Naive thymus-derived CD8-positive, alpha-beta T cell (primary cell): Measurements from ENCODE around the gene DNAJB12. TPM values are rescaled to one million over a fixed set of nuclear protein-coding genes. Genes with fewer than 3 reads are reported as not detected.

Experiments used
- ATAC-seq, 2 donors: fragments of 150-1000 bp; cut with Tn5 transposase in 1 of 2; sonication (Bioruptor Pico), chemical (Tn5 transposase) in 1 of 2; 1 replicate in 1 of 2; 2 replicates in 1 of 2; pipeline ENCODE4 v1.10.0; 2021; ENCODE audit warnings: mild to moderate bottlenecking in 2 of 2, moderate library complexity in 2 of 2
- POLR2A ChIA-PET: fragments of 350-600 bp; sonication (Branson Sonifier 250); formaldehyde crosslinking; loops from one replicate; lab custom pipeline; 2021; ENCODE audit warnings: antibody characterized with exemption; lab: Charles Lee
- DNase-seq, 10 donors: peaks; one replicate each; pipeline versions ENCODE4 v3.0.0 to v3.0.0-alpha.2; 2020 to 2022
- H3K27ac Mint-ChIP-seq, 10 donors: one replicate each; pipeline ENCODE4 v1.8.0; 2020 to 2022; ENCODE audit warnings: mild to moderate bottlenecking in 10 of 10, mixed read lengths in 10 of 10, moderate library complexity in 4 of 10, inconsistent platforms in 1 of 10
- H3K27me3 Mint-ChIP-seq, 5 donors: one replicate each; pipeline ENCODE4 v1.8.0; 2021 to 2022; ENCODE audit warnings: mixed read lengths in 5 of 5
- H3K36me3 Mint-ChIP-seq, 3 donors: one replicate each; pipeline ENCODE4 v1.8.0; 2020 to 2022; ENCODE audit warnings: mixed read lengths in 3 of 3, mild to moderate bottlenecking in 2 of 3, inconsistent platforms in 1 of 3
- H3K4me1 Mint-ChIP-seq, 4 donors: one replicate each; pipeline ENCODE4 v1.8.0; 2021 to 2022; ENCODE audit warnings: mixed read lengths in 4 of 4
- H3K4me3 Mint-ChIP-seq, 10 donors: one replicate each; pipeline ENCODE4 v1.8.0; 2020 to 2022; ENCODE audit warnings: mild to moderate bottlenecking in 10 of 10, mixed read lengths in 10 of 10, moderate library complexity in 6 of 10, inconsistent platforms in 1 of 10
- H3K9me3 Mint-ChIP-seq, 9 donors: one replicate each; pipeline ENCODE4 v1.8.0; 2020 to 2022; ENCODE audit warnings: mixed read lengths in 9 of 9, mild to moderate bottlenecking in 3 of 9, inconsistent platforms in 1 of 9, moderate library complexity in 1 of 9
- polyA plus RNA-seq, 3 donors: library from polyadenylated mRNA; unstranded; fragments of 300-500 nt; fragmentation: Illumina TruSeq; gene quantifications; one replicate each; pipeline ENCODE4 v1.2.3, GENCODE V29; 2021
- total RNA-seq, 8 experiments: library from RNA in 2 of 8; stranded (reverse) in 2 of 8; gene quantifications; one replicate each; pipeline ENCODE4 v1.2.3 and lab custom pipeline; 2021 to 2026

DNAJB12 gene
- total and polyA plus RNA-seq, 5 experiments from 2014 or later = 13.1 to 27.9 (median 25.0) TPM

- ATAC-seq = no peak
- H3K27ac Mint-ChIP-seq = peak overlapping the region; percentile 87 to 99 (median 98)
- H3K36me3 Mint-ChIP-seq = peaks cover 0 to 28% (median 10%) of the 10 kb centered on the region in 3 donors
- peaks cover 26 to 71% (median 67%) of the 10 kb centered on the region in 4 donors for H3K4me1 Mint-ChIP-seq
- POLR2A ChIA-PET = interaction anchor here (0.6 to 3.7 kb wide), 24 partner anchors 10 to 564 kb away, joined by 3 to 40 read pairs (median 4); partner anchors contain the start of genes ANAPC16, ASCC1, DDIT4 and SPOCK2
- no peaks in the 10 kb centered on the region for H3K9me3 Mint-ChIP-seq
- peak in 1 of 10 donors; percentile 57 for DNase-seq
- H3K27me3 Mint-ChIP-seq = no peaks in the 10 kb centered on the region
- H3K4me3 Mint-ChIP-seq = peak overlapping the region in 8 of 10 donors; percentile 14 to 86 (median 72)
Measured at GRCh38 chr10:72336259-72337038, 18.3 kb downstream of the DNAJB12 start.

- ATAC-seq = peak; percentile 4 to 14
- no peaks in the 10 kb centered on the region for H3K9me3 Mint-ChIP-seq
- H3K36me3 Mint-ChIP-seq = peaks cover 0 to 20% (median 8%) of the 10 kb centered on the region in 3 donors
- peak in 3 of 10 donors; percentile 40 to 64 (median 57) for DNase-seq
- H3K4me3 Mint-ChIP-seq = peak overlapping the region; percentile 36 to 86 (median 74)
- H3K27ac Mint-ChIP-seq = peak overlapping the region; percentile 87 to 99 (median 98)
- no peaks in the 10 kb centered on the region for H3K27me3 Mint-ChIP-seq
- peaks cover 29 to 73% (median 72%) of the 10 kb centered on the region in 4 donors for H3K4me1 Mint-ChIP-seq
- POLR2A ChIA-PET = interaction anchor here (0.6 to 8.3 kb wide), 17 partner anchors 9 to 564 kb away, joined by 3 to 124 read pairs (median 4); partner anchors contain the start of genes ANAPC16, ASCC1, DDIT4 and SPOCK2
Measured at GRCh38 chr10:72335394-72336258, 19.1 kb downstream of the DNAJB12 start.

- ATAC-seq (peak; percentile 51 to 66), DNase-seq (peak; percentile 58 to 95 (median 92))
- Mint-ChIP-seq H3K27me3 (no peaks in the 10 kb centered on the region), H3K4me3 (peak overlapping the region; percentile 60 to 86 (median 74)), H3K9me3 (no peaks in the 10 kb centered on the region), H3K27ac (peak overlapping the region; percentile 87 to 99 (median 98)), H3K36me3 (peaks cover 0 to 16% (median 6%) of the 10 kb centered on the region in 3 donors), H3K4me1 (peaks cover 32 to 76% (median 75%) of the 10 kb centered on the region in 4 donors)
- POLR2A ChIA-PET = interaction anchor here (0.7 to 8.3 kb wide), 20 partner anchors 9 to 258 kb away, joined by 3 to 124 read pairs (median 5); partner anchors contain the start of genes ANAPC16, ASCC1, DDIT4 and DNAJB12
Measured at GRCh38 chr10:72334825-72335393, 19.8 kb downstream of the DNAJB12 start.

- Mint-ChIP-seq H3K9me3 (no peaks in the 10 kb centered on the region), H3K27me3 (no peaks in the 10 kb centered on the region), H3K27ac (peak overlapping the region; percentile 87 to 99 (median 98)), H3K36me3 (peaks cover 0 to 16% (median 6%) of the 10 kb centered on the region in 3 donors), H3K4me3 (peak overlapping the region; percentile 60 to 86 (median 74)), H3K4me1 (peaks cover 34 to 82% (median 81%) of the 10 kb centered on the region in 4 donors)
- POLR2A ChIA-PET = interaction anchor here (0.7 to 8.3 kb wide), 17 partner anchors 11 to 251 kb away, joined by 3 to 124 read pairs (median 5); partner anchors contain the start of genes ANAPC16, ASCC1, DDIT4 and DNAJB12
- peak in 3 of 10 donors; percentile 24 to 46 (median 41) for DNase-seq
- peak in 1 of 2 donors; percentile 2 for ATAC-seq
Measured at GRCh38 chr10:72334196-72334824, 20.4 kb downstream of the DNAJB12 start.

- peak overlapping the region; percentile 90 to 99 (median 98) for H3K27ac Mint-ChIP-seq
- no peak for DNase-seq
- H3K4me3 Mint-ChIP-seq = peak overlapping the region in 9 of 10 donors; percentile 22 to 79 (median 39)
- POLR2A ChIA-PET = interaction anchor here (0.6 to 8.3 kb wide), 17 partner anchors 12 to 276 kb away, joined by 3 to 124 read pairs (median 7); partner anchors contain the start of genes ANAPC16, ASCC1 and DDIT4
- peaks cover 0 to 11% (median 6%) of the 10 kb centered on the region in 3 donors for H3K36me3 Mint-ChIP-seq
- no peak for ATAC-seq
- H3K27me3 Mint-ChIP-seq = no peaks in the 10 kb centered on the region
- H3K9me3 Mint-ChIP-seq = no peaks in the 10 kb centered on the region
- H3K4me1 Mint-ChIP-seq = peaks cover 38 to 89% (median 89%) of the 10 kb centered on the region in 4 donors
Measured at GRCh38 chr10:72333112-72334015, 21.4 kb downstream of the DNAJB12 start.

- DNase-seq = no peak
- no peak for ATAC-seq
- peaks cover 40 to 97% (median 96%) of the 10 kb centered on the region in 4 donors for H3K4me1 Mint-ChIP-seq
- H3K36me3 Mint-ChIP-seq = peaks cover 0 to 3% (median 2%) of the 10 kb centered on the region in 3 donors
- no peaks in the 10 kb centered on the region for H3K9me3 Mint-ChIP-seq
- POLR2A ChIA-PET = interaction anchor here (0.8 to 8.3 kb wide), 19 partner anchors 10 to 271 kb away, joined by 3 to 124 read pairs (median 7); partner anchors contain the start of genes ANAPC16, ASCC1, DDIT4 and DNAJB12
- no peaks in the 10 kb centered on the region for H3K27me3 Mint-ChIP-seq
- peak overlapping the region in 7 of 10 donors; percentile 18 to 89 (median 50) for H3K4me3 Mint-ChIP-seq
- peak overlapping the region; percentile 90 to 99 (median 98) for H3K27ac Mint-ChIP-seq
Measured at GRCh38 chr10:72332423-72333111, 22.2 kb downstream of the DNAJB12 start.

- POLR2A ChIA-PET = interaction anchor here (0.5 to 8.3 kb wide), 27 partner anchors 11 to 271 kb away, joined by 3 to 124 read pairs (median 6); partner anchors contain the start of genes ANAPC16, ASCC1, DDIT4 and DNAJB12
- H3K36me3 Mint-ChIP-seq = no peaks in the 10 kb centered on the region
Measured at GRCh38 chr10:72331575-72332422, 22.9 kb downstream of the DNAJB12 start.

GRCh38 chr10:72330069-72330426, 24.7 kb downstream of the DNAJB12 start:
- Mint-ChIP-seq H3K27ac (peak overlapping the region; percentile 77 to 99 (median 98)), H3K9me3 (no peaks in the 10 kb centered on the region), H3K4me3 (peak overlapping the region; percentile 36 to 87 (median 65)), H3K4me1 (peaks cover 36 to 90% (median 84%) of the 10 kb centered on the region in 4 donors), H3K27me3 (no peaks in the 10 kb centered on the region), H3K36me3 (peaks cover 0 to 4% (median 0%) of the 10 kb centered on the region in 3 donors)
- DNase-seq = no peak
- no peak for ATAC-seq
- POLR2A ChIA-PET = interaction anchor here (0.8 to 8.3 kb wide), 9 partner anchors 9 to 217 kb away, joined by 3 to 124 read pairs (median 15); partner anchors contain the start of genes ANAPC16, ASCC1 and DDIT4

More at GRCh38 chr10:72331575-72332422, 22.9 kb downstream of the DNAJB12 start:
- Mint-ChIP-seq H3K9me3 (no peaks in the 10 kb centered on the region), H3K27me3 (no peaks in the 10 kb centered on the region), H3K27ac (peak overlapping the region; percentile 92 to 99 (median 98)), H3K4me1 (peaks cover 39 to 97% (median 93%) of the 10 kb centered on the region in 4 donors), H3K4me3 (peak overlapping the region; percentile 72 to 90 (median 84))
- peak; percentile 74 to 77 for ATAC-seq
- DNase-seq = peak; percentile 82 to 99 (median 96)
